ENCODE measurements around the gene DNAAF8.

The DNAAF8 gene

DNA sequence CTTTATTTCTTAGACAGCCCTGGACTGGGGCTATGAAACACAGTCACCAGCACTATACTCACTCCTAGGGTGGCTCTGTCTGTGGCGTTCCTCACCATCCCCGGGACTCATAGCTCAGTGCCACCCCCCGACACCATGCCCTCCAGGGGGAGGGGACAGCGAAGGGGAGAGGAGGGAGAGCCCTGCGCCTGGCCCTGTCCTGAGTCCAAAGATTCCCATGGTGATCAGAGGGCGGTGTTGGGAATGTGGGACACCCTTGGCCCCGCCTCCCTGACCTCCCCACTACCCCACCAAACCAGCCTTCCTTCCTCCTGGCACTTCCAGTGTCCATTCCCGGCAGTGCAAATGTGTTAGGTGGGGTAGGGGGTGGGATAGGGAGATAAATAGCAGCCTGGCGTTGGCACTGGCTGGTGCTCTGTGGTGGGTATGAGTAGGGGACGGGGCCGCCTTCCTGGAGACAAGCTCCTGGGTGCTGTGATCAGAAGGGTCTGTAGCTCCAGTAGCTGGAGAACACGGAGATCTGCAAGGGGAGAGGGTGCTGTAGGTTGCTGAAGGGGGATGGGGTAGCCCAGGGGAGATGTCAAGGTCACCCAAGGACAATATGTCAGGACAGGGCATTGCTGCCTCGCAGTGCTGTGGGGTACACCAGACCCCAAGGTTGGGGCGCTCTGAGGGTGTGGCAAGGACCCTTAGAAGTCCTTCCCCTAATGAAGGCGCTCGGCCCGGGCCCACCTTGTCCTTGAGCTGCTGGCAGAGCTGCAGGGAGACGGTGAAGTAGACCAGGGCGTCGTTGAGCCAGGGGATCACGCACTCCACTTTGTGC, 62.9 kb downstream of the DNAAF8 start:
- ChIA-PET POLR2A (interaction anchor here (0.6 to 1.2 kb wide), 2 partner anchors 9 to 26 kb away, joined by 3 read pairs; partner anchors contain the start of gene SEPTIN12), CTCF (no interaction called here)
- no peak for TF ChIP-seq NFRKB (IDR thresholded peaks at IDR 0.05)
- no peak for TF ChIP-seq ARNT (IDR thresholded peaks at IDR 0.05)
- no peak for TF ChIP-seq SUZ12 (IDR thresholded peaks at IDR 0.05)
- no peak for TF ChIP-seq LEF1 (IDR thresholded peaks at IDR 0.05; ENCODE audit: borderline replicate concordance)
- TF ChIP-seq L3MBTL2 (conservative IDR thresholded peaks at IDR 0.05) = no peak
- no peak for TF ChIP-seq SP1 (IDR thresholded peaks at IDR 0.05)
- TF ChIP-seq, protein P1, sequence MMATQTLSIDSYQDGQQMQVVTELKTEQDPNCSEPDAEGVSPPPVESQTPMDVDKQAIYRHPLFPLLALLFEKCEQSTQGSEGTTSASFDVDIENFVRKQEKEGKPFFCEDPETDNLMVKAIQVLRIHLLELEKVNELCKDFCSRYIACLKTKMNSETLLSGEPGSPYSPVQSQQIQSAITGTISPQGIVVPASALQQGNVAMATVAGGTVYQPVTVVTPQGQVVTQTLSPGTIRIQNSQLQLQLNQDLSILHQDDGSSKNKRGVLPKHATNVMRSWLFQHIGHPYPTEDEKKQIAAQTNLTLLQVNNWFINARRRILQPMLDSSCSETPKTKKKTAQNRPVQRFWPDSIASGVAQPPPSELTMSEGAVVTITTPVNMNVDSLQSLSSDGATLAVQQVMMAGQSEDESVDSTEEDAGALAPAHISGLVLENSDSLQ (IDR thresholded peaks at IDR 0.05) = no peak
- no peak for TF ChIP-seq CTBP1 (IDR thresholded peaks at IDR 0.05; ENCODE audit: borderline replicate concordance)
- TF ChIP-seq TARDBP (IDR thresholded peaks at IDR 0.05) = no peak
- TF ChIP-seq BHLHE40 (IDR thresholded peaks at IDR 0.05; ENCODE audit: borderline replicate concordance) = no peak
- no peak for TF ChIP-seq ELF4 (IDR thresholded peaks at IDR 0.05)
- no peak for TF ChIP-seq FOXA1 (IDR thresholded peaks at IDR 0.05)
- TF ChIP-seq HDGF (IDR thresholded peaks at IDR 0.05; ENCODE audit: borderline replicate concordance) = no peak
- no peak for TF ChIP-seq FOXM1 (IDR thresholded peaks at IDR 0.05; ENCODE audit: borderline replicate concordance)
- TF ChIP-seq FOXK2 (IDR thresholded peaks at IDR 0.05) = no peak
- no peak for TF ChIP-seq ZNF384 (IDR thresholded peaks at IDR 0.05)
- DNase-seq (ENCODE audit: extremely low spot score) = no peak

DNA sequence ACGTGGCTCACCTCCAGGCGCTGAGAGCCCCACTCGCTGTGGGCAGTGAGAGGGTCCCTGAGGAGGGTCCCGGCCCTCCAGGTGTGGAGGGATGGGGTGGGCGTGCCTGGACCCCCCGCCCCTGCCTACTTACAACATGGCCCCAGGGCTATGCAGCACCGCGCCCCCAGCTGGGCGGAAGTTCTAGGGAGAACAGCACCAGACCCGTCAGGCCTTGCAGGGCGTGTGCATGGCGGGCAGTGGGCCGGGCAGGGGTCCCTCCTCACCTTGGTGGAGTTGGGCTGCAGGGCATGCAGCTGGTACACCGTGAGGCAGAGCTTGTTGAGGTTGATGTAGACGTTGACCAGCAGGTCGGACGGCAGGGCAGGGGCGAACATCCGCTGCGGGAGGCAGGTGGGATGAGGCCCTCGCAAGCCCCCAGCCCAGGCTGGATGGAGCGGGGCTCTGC, 63.5 kb downstream of the DNAAF8 start:
- no peak for DNase-seq (ENCODE audit: extremely low spot score)
- ChIA-PET POLR2A (no interaction called here), CTCF (no interaction called here)
- TF ChIP-seq ZNF384 (IDR thresholded peaks at IDR 0.05) (no peak), FOXA1 (IDR thresholded peaks at IDR 0.05) (no peak), SUZ12 (IDR thresholded peaks at IDR 0.05) (no peak), L3MBTL2 (conservative IDR thresholded peaks at IDR 0.05) (no peak), ARNT (IDR thresholded peaks at IDR 0.05) (no peak), NFRKB (IDR thresholded peaks at IDR 0.05) (no peak), HDGF (IDR thresholded peaks at IDR 0.05; ENCODE audit: borderline replicate concordance) (no peak), SP1 (IDR thresholded peaks at IDR 0.05) (no peak), BHLHE40 (IDR thresholded peaks at IDR 0.05; ENCODE audit: borderline replicate concordance) (no peak), FOXM1 (IDR thresholded peaks at IDR 0.05; ENCODE audit: borderline replicate concordance) (no peak), CTBP1 (IDR thresholded peaks at IDR 0.05; ENCODE audit: borderline replicate concordance) (no peak), FOXK2 (IDR thresholded peaks at IDR 0.05) (no peak), TARDBP (IDR thresholded peaks at IDR 0.05) (no peak)
- TF ChIP-seq, protein P1 (IDR thresholded peaks at IDR 0.05) = no peak

DNA sequence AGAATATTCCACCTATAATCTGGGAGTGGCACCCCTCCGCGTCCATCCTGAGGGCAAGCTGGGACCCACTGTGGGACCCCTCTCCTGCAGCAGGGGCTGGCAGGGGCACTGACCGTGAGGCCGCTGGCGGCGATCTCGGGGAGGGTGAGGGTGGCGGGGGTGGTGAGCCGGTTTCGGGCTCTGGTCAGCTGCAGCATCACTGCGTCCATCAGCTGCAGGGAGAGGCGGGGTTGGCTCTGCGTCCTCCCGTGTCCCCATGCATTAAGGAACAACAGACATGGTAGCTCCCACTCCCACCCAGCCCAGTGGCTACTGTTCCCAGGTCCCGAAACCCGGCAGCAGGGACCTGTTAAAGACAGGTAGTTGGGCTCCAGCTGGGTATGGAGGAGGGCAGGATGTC, 64.1 kb downstream of the DNAAF8 start:
- POLR2A ChIA-PET = no interaction called here

More for the DNA sequence above, 64.1 kb downstream of the DNAAF8 start:
- CTCF ChIA-PET = no interaction called here
- TF ChIP-seq CTBP1 (IDR thresholded peaks at IDR 0.05; ENCODE audit: borderline replicate concordance) (no peak), FOXA1 (IDR thresholded peaks at IDR 0.05) (no peak), FOXK2 (IDR thresholded peaks at IDR 0.05) (no peak), ELF4 (IDR thresholded peaks at IDR 0.05) (no peak), HDGF (IDR thresholded peaks at IDR 0.05; ENCODE audit: borderline replicate concordance) (no peak), ZNF384 (IDR thresholded peaks at IDR 0.05) (no peak), TARDBP (IDR thresholded peaks at IDR 0.05) (no peak)
- TF ChIP-seq, protein P1 (IDR thresholded peaks at IDR 0.05) = no peak
- no peak for DNase-seq (ENCODE audit: extremely low spot score)
